A673 (cell line): ENCODE data around the gene C3. TPM values are rescaled to one million over a fixed set of nuclear protein-coding genes. Genes with fewer than 3 reads are reported as not detected.

ENCODE experiments used
- BruUV-seq: library from RNA; stranded (reverse); fragments of 400-500 nt; replicated peaks from 2 replicates; lab custom pipeline; 2021; lab: Mats Ljungman, UMichigan
- CTCF ChIA-PET: fragments of 300-600 bp; sonication (Branson Sonifier 250); formaldehyde crosslinking; loops from one replicate; lab custom pipeline; 2022; ENCODE audit warnings: antibody characterized with exemption; lab: Charles Lee
- POLR2A ChIA-PET: fragments of 300-600 bp; sonication (Branson Sonifier 250); formaldehyde crosslinking; loops from one replicate; lab custom pipeline; 2022; ENCODE audit warnings: antibody characterized with exemption; ENCODE audit not compliant: low non-redundant PET; lab: Charles Lee
- DNase-seq: peaks from one replicate; pipeline ENCODE4 v3.0.0-alpha.2; 2015; ENCODE audit warnings: low spot score
- H3K27ac ChIP-seq: fragments of 200-600 bp; sonication (generic); 2 replicates; pipeline ENCODE4 v1.5.1; 2016; ENCODE audit warnings: mixed run types, low read depth, mild to moderate bottlenecking, mixed read lengths, antibody characterized with exemption, low read length; ENCODE audit not compliant: poor library complexity, severe bottlenecking
- H3K27me3 ChIP-seq: fragments of 200-600 bp; sonication (generic); replicated peaks from 2 replicates; pipeline ENCODE4 v1.6.1; 2017; ENCODE audit warnings: mixed run types, low read depth, mild to moderate bottlenecking, mixed read lengths, antibody characterized with exemption, low read length; ENCODE audit not compliant: insufficient read depth, poor library complexity
- H3K36me3 ChIP-seq: fragments of 200-600 bp; sonication (generic); 2 replicates; pipeline ENCODE4 v1.6.1; 2016; ENCODE audit warnings: mixed run types, mild to moderate bottlenecking, mixed read lengths, antibody characterized with exemption, low read length; ENCODE audit not compliant: insufficient read depth, poor library complexity, severe bottlenecking
- H3K4me1 ChIP-seq: fragments of 200-600 bp; sonication (generic); 2 replicates; pipeline ENCODE4 v1.6.1; 2017; ENCODE audit warnings: mixed run types, mild to moderate bottlenecking, mixed read lengths, antibody characterized with exemption, low read length; ENCODE audit not compliant: insufficient read depth, poor library complexity, severe bottlenecking
- H3K4me3 ChIP-seq: fragments of 200-600 bp; sonication (generic); 2 replicates; pipeline ENCODE4 v1.5.1; 2016; ENCODE audit warnings: low read depth, mixed run types, mild to moderate bottlenecking, mixed read lengths, low read length; ENCODE audit not compliant: poor library complexity, severe bottlenecking
- H3K9me3 ChIP-seq: fragments of 200-600 bp; sonication (generic); 2 replicates; pipeline ENCODE4 v1.6.1; 2016; ENCODE audit warnings: mixed run types, low read depth, mild to moderate bottlenecking, mixed read lengths, antibody characterized with exemption, low read length; ENCODE audit not compliant: poor library complexity, severe bottlenecking
- CTCF ChIP-seq: fragments of 300-800, 200-600 bp; sonication (generic); conservative IDR thresholded peaks from 2 replicates; pipeline ENCODE4 v1.5.1; 2017; ENCODE audit warnings: low read depth, mild to moderate bottlenecking, antibody characterized with exemption, low read length, moderate library complexity, mixed read lengths
- EZH2 ChIP-seq: fragments of 200-600 bp; sonication (generic); IDR thresholded peaks from 2 replicates; pipeline ENCODE4 v1.6.1; 2017; ENCODE audit warnings: borderline replicate concordance, low read depth, mild to moderate bottlenecking, mixed read lengths, antibody characterized with exemption, low read length; ENCODE audit not compliant: poor library complexity, severe bottlenecking
- intact Hi-C: fragments of 100-400 bp; cut with micrococcal nuclease; formaldehyde crosslinking; loops from one replicate; pipeline ENCODE4 v1.10.0; 2022; ENCODE audit not compliant: unreplicated experiment
- total RNA-seq: library from RNA; stranded (reverse); gene quantifications from 2 replicates; pipeline ENCODE4 v1.2.3, GENCODE V29; 2021

Gene C3
- total RNA-seq, 1 experiment from 2014 or later = 1.8 TPM

- peak; percentile 95 for DNase-seq
- ChIA-PET POLR2A (interaction anchor here (0.6 kb wide), 1 partner anchor 76 kb away, joined by 7 read pairs; no protein-coding TSS in a partner anchor), CTCF (no interaction called here)
- no peak for TF ChIP-seq EZH2
- H3K27me3 ChIP-seq = no peaks in the 10 kb centered on the region
- no TSS peak for BruUV-seq
- peaks cover 11% of the 10 kb centered on the region for H3K4me1 ChIP-seq
- H3K9me3 ChIP-seq = no peaks in the 10 kb centered on the region
- peak within 1 kb of the TSS; percentile 52 for H3K4me3 ChIP-seq
- no peaks in the 10 kb centered on the region for H3K36me3 ChIP-seq
- intact Hi-C loops = loop anchor here (1.0 kb wide), 1 partner anchor 14 kb away; no protein-coding TSS in a partner anchor
- peak within 1 kb of the TSS; percentile 49 for H3K27ac ChIP-seq
These were observed 47.1 kb upstream of the C3 start, which contains the start of gene SH2D3A for GRCh38 chr19:6767357-6768235. SH2D3A (minus strand) TSS chr19:6767435; CDS start chr19:6763748, 3,687 bp downstream.

GRCh38 chr19:6767081-6767356 lies 46.6 kb upstream of the C3 start:
- intact Hi-C loops = loop anchor here (1.0 kb wide), 1 partner anchor 14 kb away; no protein-coding TSS in a partner anchor
- no peak for DNase-seq
- no peak overlapping the region for H3K27ac ChIP-seq
- H3K4me1 ChIP-seq = peaks cover 11% of the 10 kb centered on the region
- TF ChIP-seq EZH2 (no peak), CTCF (no peak)
- no peaks in the 10 kb centered on the region for H3K27me3 ChIP-seq
- H3K9me3 ChIP-seq = no peaks in the 10 kb centered on the region
- H3K36me3 ChIP-seq = no peaks in the 10 kb centered on the region
- BruUV-seq = no TSS peak
- ChIA-PET CTCF (no interaction called here), POLR2A (no interaction called here)
- H3K4me3 ChIP-seq = peak overlapping the region; percentile 52

- no peaks in the 10 kb centered on the region for H3K36me3 ChIP-seq
- no TSS peak for BruUV-seq
- DNase-seq = no peak
- CTCF ChIA-PET = no interaction called here
- peaks cover 11% of the 10 kb centered on the region for H3K4me1 ChIP-seq
- TF ChIP-seq CTCF (no peak), EZH2 (no peak)
- POLR2A ChIA-PET = no interaction called here
- H3K4me3 ChIP-seq = peak overlapping the region; percentile 52
- H3K9me3 ChIP-seq = no peaks in the 10 kb centered on the region
- H3K27ac ChIP-seq = no peak overlapping the region
- intact Hi-C loops = loop anchor here (1.0 kb wide), 1 partner anchor 13 kb away; no protein-coding TSS in a partner anchor
- no peaks in the 10 kb centered on the region for H3K27me3 ChIP-seq
These were observed 46.1 kb upstream of the C3 start for GRCh38 chr19:6766357-6767080.
